PC-9 (cell line): ENCODE measurements around the gene MSANTD1.

Experiments
- CTCF ChIP-seq: fragments of 200-600 bp; sonication (generic); conservative IDR thresholded peaks from 2 replicates; pipeline ENCODE4 v1.6.1; 2017; ENCODE audit warnings: mixed run types, antibody characterized with exemption, mild to moderate bottlenecking, moderate library complexity
- EZH2 ChIP-seq: fragments of 200-600 bp; sonication (generic); IDR thresholded peaks from 2 replicates; pipeline ENCODE4 v1.8.0; 2017; ENCODE audit warnings: antibody characterized with exemption, low read depth

- TF ChIP-seq CTCF (no peak), EZH2 (no peak)
Measured at GRCh38 chr4:3215733-3216132, 33.2 kb upstream of the MSANTD1 start.
